ENCODE data around the gene CPNE2. TPM values are rescaled to one million over a fixed set of nuclear protein-coding genes. Genes with fewer than 3 reads are reported as not detected.
"Not testable (repeated sequence)": the region's sequence is repeated elsewhere in the genome, so short reads cannot be mapped to it uniquely, and the experiment has no call there.

Gene CPNE2
- total RNA-seq, 1 donor from 2014 or later, result 24.7 TPM

GRCh38 chr16:57069635-57070370, 22.6 kb upstream of the CPNE2 start:
- DNase-seq (ENCODE audit: low read depth), result no peak

GRCh38 chr16:57070424-57070823, 22.0 kb upstream of the CPNE2 start:
- no peak for DNase-seq (ENCODE audit: low read depth)

GRCh38 chr16:57071081-57071732, 21.2 kb upstream of the CPNE2 start:
- DNase-seq (ENCODE audit: low read depth), result not testable (repeated sequence)

- peak; percentile 41 for DNase-seq (ENCODE audit: low read depth)
Observed at GRCh38 chr16:57071831-57072582, 20.4 kb upstream of the CPNE2 start.

GRCh38 chr16:57072616-57073275, 19.6 kb upstream of the CPNE2 start:
- no peak for DNase-seq (ENCODE audit: low read depth)

- no peak for DNase-seq (ENCODE audit: low read depth)
Observed at GRCh38 chr16:57077714-57078113, 14.7 kb upstream of the CPNE2 start.

- no peak for DNase-seq (ENCODE audit: low read depth)
Observed at GRCh38 chr16:57081744-57082143, 10.6 kb upstream of the CPNE2 start.

GRCh38 chr16:57082664-57083063, 9.7 kb upstream of the CPNE2 start:
- no peak for DNase-seq (ENCODE audit: low read depth)

- DNase-seq (ENCODE audit: low read depth), result no peak
Observed at GRCh38 chr16:57083485-57084126, 8.8 kb upstream of the CPNE2 start.

- DNase-seq (ENCODE audit: low read depth), result peak; percentile 75
Observed at GRCh38 chr16:57084257-57084770, 8.1 kb upstream of the CPNE2 start.

GRCh38 chr16:57084996-57085395, 7.4 kb upstream of the CPNE2 start:
- no peak for DNase-seq (ENCODE audit: low read depth)

- no peak for DNase-seq (ENCODE audit: low read depth)
Observed at GRCh38 chr16:57087003-57087402, 5.4 kb upstream of the CPNE2 start.

- no peak for DNase-seq (ENCODE audit: low read depth)
Observed at GRCh38 chr16:57089406-57089805, 3.0 kb upstream of the CPNE2 start.

GRCh38 chr16:57091200-57091974, 996 bp upstream of the CPNE2 start:
- DNase-seq (ENCODE audit: low read depth), result peak; percentile 14

GRCh38 chr16:57092786-57093411, 516 bp downstream of the CPNE2 start:
- DNase-seq (ENCODE audit: low read depth), result peak; percentile 31

GRCh38 chr16:57093666-57094564, 1.5 kb downstream of the CPNE2 start:
- DNase-seq (ENCODE audit: low read depth), result no peak

- DNase-seq (ENCODE audit: low read depth), result no peak
Observed at GRCh38 chr16:57094911-57095310, 2.5 kb downstream of the CPNE2 start.

- DNase-seq (ENCODE audit: low read depth), result no peak
Observed at GRCh38 chr16:57096192-57096591, 3.8 kb downstream of the CPNE2 start.

GRCh38 chr16:57096793-57097192, 4.4 kb downstream of the CPNE2 start:
- DNase-seq (ENCODE audit: low read depth), result no peak
